IgD-negative memory B cell (primary cell): ENCODE results near the gene MED9. TPM values are rescaled to one million over a fixed set of nuclear protein-coding genes. Genes with fewer than 3 reads are reported as not detected.

ENCODE experiments used
- H3K27ac Mint-ChIP-seq, 3 donors: one replicate each; pipeline ENCODE4 v1.8.0; 2020 to 2022; ENCODE audit warnings: mild to moderate bottlenecking in 3 of 3, mixed read lengths in 3 of 3, moderate library complexity in 1 of 3
- H3K27me3 Mint-ChIP-seq: one replicate; pipeline ENCODE4 v1.8.0; 2021; ENCODE audit warnings: mixed read lengths
- H3K36me3 Mint-ChIP-seq: one replicate; pipeline ENCODE4 v1.8.0; 2020; ENCODE audit warnings: mild to moderate bottlenecking, mixed read lengths
- H3K4me1 Mint-ChIP-seq, 3 donors: one replicate each; pipeline ENCODE4 v1.8.0; 2020 to 2022; ENCODE audit warnings: mixed read lengths in 3 of 3, mild to moderate bottlenecking in 1 of 3
- H3K4me3 Mint-ChIP-seq, 4 donors: one replicate each; pipeline ENCODE4 v1.8.0; 2020 to 2022; ENCODE audit warnings: mild to moderate bottlenecking in 4 of 4, mixed read lengths in 4 of 4, moderate library complexity in 3 of 4
- H3K9me3 Mint-ChIP-seq, 3 donors: one replicate each; pipeline ENCODE4 v1.8.0; 2020 to 2021; ENCODE audit warnings: mixed read lengths in 3 of 3, mild to moderate bottlenecking in 1 of 3
- polyA plus RNA-seq: library from polyadenylated mRNA; unstranded; fragments of 300-500 nt; fragmentation: Illumina TruSeq; gene quantifications from one replicate; pipeline ENCODE4 v1.2.3, GENCODE V29; 2021

MED9 gene
- polyA plus RNA-seq, 1 donor from 2014 or later: 18.1 TPM

GRCh38 chr17:17518014-17518413, 41.2 kb downstream of the MED9 start:
- peaks cover 4% of the 10 kb centered on the region for H3K36me3 Mint-ChIP-seq
- no peak overlapping the region for H3K4me3 Mint-ChIP-seq
- H3K9me3 Mint-ChIP-seq: no peaks in the 10 kb centered on the region
- peaks cover 0 to 4% (median 0%) of the 10 kb centered on the region in 3 donors for H3K4me1 Mint-ChIP-seq
- no peak overlapping the region for H3K27ac Mint-ChIP-seq
- no peaks in the 10 kb centered on the region for H3K27me3 Mint-ChIP-seq

DNA sequence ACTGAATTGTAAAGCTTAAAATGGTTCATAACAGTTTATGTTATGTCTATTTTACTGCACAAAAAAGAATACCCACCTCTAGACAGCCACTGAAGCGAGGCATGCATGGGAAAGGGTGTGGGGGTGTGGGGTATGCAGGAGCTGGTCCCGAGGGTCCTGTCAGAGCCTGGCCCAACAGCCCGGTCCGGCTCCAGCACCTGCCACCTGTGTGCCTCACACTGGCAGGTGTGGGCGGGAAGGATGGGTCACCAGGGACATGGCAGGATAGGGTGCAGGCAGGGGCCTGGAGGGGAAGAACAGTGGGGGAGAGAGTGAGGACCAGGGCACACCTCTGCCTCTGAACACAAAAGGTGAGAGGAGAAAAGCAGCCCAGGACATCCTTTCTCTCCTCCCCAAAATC, 42.2 kb downstream of the MED9 start:
- peaks cover 0 to 4% (median 0%) of the 10 kb centered on the region in 3 donors for H3K4me1 Mint-ChIP-seq
- no peaks in the 10 kb centered on the region for H3K9me3 Mint-ChIP-seq
- no peak overlapping the region for H3K4me3 Mint-ChIP-seq
- H3K27ac Mint-ChIP-seq: no peak overlapping the region
- H3K27me3 Mint-ChIP-seq: no peaks in the 10 kb centered on the region
- H3K36me3 Mint-ChIP-seq: peaks cover 4% of the 10 kb centered on the region

DNA sequence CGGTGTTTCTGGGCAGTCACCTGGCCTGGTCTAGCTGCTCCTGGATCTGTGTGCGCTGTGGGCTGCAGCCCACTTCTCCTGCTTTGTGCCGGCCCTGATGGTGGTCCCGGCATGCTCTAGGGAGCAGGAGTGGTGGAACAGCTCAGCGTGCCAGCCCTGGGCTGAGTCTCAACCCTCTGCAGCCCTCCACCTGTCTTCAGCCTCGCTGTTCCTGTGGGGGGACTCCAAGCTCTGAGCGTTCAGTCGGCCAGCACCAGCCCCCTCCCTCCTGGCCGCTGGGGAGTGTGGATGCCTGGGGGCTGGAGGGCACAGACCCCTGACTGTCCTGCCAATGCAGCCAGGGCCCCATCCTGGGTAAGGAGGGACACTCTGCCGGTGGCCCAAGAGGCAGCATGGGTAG, 43.1 kb downstream of the MED9 start:
- Mint-ChIP-seq H3K9me3 (no peaks in the 10 kb centered on the region), H3K4me1 (peaks cover 0 to 4% (median 0%) of the 10 kb centered on the region in 3 donors), H3K36me3 (peaks cover 4% of the 10 kb centered on the region), H3K4me3 (no peak overlapping the region), H3K27me3 (no peaks in the 10 kb centered on the region), H3K27ac (no peak overlapping the region)

DNA sequence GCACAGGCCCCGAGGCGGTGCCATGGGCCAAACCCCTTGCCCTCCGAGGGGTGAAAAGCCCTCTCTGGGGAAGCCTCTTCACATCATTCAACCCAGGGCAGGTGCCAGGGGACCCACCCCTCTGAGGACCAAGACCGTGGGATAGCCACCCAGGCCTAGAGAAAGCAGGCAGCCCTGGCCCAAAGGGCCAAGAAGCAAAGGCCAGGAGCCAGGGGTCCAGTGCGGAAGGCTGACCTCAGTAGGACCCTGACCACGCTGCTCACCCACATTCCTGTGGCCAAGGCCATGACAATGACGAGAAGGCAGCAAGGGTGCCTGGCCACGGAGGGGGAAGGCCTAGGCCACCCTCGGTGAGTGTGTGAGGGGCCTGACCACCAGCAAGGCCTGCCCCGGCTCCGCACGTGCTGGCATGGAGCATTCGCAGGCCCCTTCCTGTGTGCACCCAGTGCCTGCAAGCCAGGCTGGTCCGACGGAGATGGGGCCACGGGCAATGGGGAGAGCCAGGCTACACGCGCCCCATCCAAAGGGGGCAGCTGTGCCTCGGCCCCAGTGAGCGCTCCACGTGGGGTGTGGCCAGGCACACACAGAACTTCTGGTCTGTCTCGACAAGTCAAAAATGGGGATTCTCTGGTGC, 43.9 kb downstream of the MED9 start:
- Mint-ChIP-seq H3K4me1 (peaks cover 0 to 4% (median 0%) of the 10 kb centered on the region in 3 donors), H3K36me3 (peaks cover 4% of the 10 kb centered on the region), H3K27me3 (no peaks in the 10 kb centered on the region), H3K9me3 (no peaks in the 10 kb centered on the region), H3K27ac (no peak overlapping the region), H3K4me3 (no peak overlapping the region)

DNA sequence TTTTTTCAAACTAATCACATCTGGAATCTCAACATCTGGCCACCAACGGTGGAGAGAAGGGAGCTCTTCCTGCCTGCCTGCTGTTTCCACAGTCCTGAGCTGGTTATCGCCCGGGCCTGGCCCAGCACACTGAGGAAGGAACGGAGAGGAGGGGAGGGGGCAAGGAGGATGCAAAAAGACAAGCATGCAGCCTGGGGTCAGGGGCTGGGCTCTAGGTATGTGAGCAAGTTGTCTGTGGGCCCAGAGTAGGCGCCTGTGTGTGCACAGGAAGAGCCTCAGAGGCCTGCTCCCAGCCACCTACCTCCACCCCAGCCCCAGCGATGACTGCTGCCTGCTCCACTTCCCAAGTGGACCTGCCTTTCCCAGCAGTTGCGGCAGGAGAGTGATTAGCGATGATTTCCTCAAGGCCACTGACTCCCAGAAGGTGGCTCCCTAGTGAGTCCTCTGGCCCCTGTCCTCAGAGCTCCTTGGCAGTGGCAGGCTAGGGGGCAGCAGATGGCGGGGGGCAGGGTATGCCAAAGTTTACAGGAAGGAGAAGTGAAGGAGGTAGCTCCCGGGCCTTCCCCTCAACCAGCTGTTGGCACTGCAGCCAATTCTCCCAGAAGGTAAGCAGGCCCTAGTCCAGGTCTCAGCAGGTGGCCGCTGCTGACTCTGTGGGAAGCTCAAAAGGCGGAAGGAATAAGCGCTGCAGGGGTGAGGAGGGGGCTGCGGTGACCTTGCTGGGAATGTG, 46.4 kb downstream of the MED9 start:
- Mint-ChIP-seq H3K4me1 (peaks cover 0 to 4% (median 0%) of the 10 kb centered on the region in 3 donors), H3K27ac (no peak overlapping the region), H3K27me3 (no peaks in the 10 kb centered on the region), H3K4me3 (no peak overlapping the region), H3K36me3 (peaks cover 2% of the 10 kb centered on the region), H3K9me3 (no peaks in the 10 kb centered on the region)

DNA sequence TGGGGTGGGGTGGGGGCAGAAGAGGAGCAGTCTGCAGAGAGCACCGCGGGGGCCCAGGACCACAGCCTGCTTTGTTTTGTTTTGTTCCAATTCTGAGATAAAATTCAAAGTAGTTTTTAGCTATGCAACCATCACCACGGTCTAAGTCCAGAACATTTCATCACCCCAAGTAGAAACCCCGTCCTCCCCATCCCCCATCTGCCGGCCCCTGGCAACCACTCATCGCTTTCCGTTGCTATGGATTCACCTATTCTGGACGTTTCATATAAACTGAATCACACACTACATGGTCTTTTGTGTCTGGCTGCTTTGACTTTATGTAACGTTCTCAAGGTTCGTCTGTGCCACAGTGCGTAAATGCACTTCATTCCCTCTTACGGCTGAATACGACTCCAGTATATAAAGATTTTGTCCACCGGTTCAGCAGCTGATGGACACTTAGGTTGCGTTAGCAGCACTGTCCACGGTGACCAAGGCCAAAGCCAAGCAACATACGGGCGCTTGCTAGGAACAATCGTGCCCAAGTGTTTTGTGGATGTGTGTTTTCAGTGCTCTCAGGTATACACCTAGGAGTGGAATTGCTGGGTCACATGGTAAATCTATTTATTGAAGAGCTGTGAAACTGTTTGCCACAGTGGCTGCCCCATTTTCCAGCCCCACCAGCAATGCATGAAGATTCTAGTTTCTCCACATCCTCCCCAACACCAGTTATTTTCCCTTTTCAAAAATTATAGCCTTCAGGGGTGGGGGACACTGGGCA, 47.1 kb downstream of the MED9 start:
- peaks cover 0 to 4% (median 0%) of the 10 kb centered on the region in 3 donors for H3K4me1 Mint-ChIP-seq
- H3K4me3 Mint-ChIP-seq: peak overlapping the region in 1 of 4 donors; percentile 7
- no peaks in the 10 kb centered on the region for H3K9me3 Mint-ChIP-seq
- H3K36me3 Mint-ChIP-seq: peaks cover 2% of the 10 kb centered on the region
- no peaks in the 10 kb centered on the region for H3K27me3 Mint-ChIP-seq
- peak overlapping the region in 1 of 3 donors; percentile 46 for H3K27ac Mint-ChIP-seq

DNA sequence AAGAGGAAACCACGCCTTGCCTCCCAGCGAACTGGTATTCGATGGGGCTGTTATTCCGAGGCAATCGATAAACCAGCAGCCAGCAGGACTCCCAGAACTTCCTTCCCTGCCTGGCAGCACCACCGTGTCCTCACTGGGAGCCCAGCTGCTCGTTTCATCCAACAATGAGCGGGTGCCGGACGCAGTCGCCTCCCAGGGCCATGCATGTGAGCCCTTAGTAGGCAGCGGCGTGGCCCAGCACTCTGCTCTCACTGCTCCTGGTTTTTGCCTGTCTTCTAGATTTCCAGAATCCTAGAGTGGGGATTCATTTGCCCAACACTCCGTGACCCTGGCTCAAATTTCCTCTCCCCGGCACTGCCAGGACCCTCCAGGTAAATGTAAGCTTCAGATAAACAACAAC, 48.5 kb downstream of the MED9 start:
- Mint-ChIP-seq H3K36me3 (peaks cover under 1% of the 10 kb centered on the region), H3K9me3 (no peaks in the 10 kb centered on the region), H3K27me3 (no peaks in the 10 kb centered on the region), H3K27ac (peak overlapping the region in 1 of 3 donors; percentile 83), H3K4me3 (no peak overlapping the region), H3K4me1 (peaks cover 0 to 2% (median 0%) of the 10 kb centered on the region in 3 donors)

DNA sequence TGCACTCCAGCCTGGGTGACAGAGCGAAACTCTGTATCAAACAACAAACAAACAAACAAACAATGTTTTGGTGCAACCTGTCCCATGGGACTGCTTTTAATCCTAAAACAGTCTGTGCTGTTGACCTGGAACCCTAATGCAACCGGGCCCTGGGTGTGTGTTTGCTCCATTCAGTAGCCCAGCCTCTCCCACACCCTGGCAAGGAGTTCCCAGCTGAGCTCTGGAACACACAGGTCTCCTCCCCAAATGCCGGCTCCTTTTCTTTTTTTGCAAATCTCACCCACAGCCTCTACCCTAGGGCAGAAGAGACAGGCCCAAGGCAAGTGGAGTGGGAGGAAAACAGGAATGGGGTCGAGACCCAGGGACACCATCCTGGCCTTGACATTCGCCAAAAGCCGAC, 49.2 kb downstream of the MED9 start:
- Mint-ChIP-seq H3K36me3 (no peaks in the 10 kb centered on the region), H3K4me1 (peaks cover 0 to 2% (median 0%) of the 10 kb centered on the region in 3 donors), H3K27me3 (no peaks in the 10 kb centered on the region), H3K27ac (no peak overlapping the region), H3K9me3 (no peaks in the 10 kb centered on the region), H3K4me3 (no peak overlapping the region)

DNA sequence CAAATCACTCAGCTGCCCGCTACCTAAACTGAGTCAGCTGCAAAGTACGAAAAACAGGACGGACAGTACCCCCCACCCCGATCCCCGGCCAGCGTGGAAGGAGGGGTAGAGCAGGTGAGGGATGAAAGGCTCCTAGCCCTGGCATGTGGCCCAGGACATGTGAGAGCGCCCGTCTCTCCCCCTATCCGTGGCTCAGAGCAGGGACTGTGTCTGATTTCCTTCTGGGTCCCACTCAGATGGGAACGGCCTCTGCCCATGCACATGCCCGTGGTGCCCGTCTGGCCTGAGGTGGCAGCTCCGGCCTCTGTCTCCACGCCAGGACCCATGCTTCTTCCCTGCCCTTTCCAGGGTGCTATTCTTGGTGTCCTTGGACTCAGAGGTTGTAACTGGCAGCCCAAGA, 49.6 kb downstream of the MED9 start:
- Mint-ChIP-seq H3K4me3 (no peak overlapping the region), H3K4me1 (peaks cover 0 to 2% (median 0%) of the 10 kb centered on the region in 3 donors), H3K27me3 (no peaks in the 10 kb centered on the region), H3K9me3 (no peaks in the 10 kb centered on the region), H3K27ac (no peak overlapping the region), H3K36me3 (no peaks in the 10 kb centered on the region)

- Mint-ChIP-seq H3K27me3 (no peaks in the 10 kb centered on the region), H3K36me3 (no peaks in the 10 kb centered on the region), H3K27ac (peak overlapping the region in 1 of 3 donors; percentile 43), H3K4me1 (no peaks in the 10 kb centered on the region), H3K4me3 (no peak overlapping the region), H3K9me3 (no peaks in the 10 kb centered on the region)
Observed at GRCh38 chr17:17527534-17527933, 50.7 kb downstream of the MED9 start.

DNA sequence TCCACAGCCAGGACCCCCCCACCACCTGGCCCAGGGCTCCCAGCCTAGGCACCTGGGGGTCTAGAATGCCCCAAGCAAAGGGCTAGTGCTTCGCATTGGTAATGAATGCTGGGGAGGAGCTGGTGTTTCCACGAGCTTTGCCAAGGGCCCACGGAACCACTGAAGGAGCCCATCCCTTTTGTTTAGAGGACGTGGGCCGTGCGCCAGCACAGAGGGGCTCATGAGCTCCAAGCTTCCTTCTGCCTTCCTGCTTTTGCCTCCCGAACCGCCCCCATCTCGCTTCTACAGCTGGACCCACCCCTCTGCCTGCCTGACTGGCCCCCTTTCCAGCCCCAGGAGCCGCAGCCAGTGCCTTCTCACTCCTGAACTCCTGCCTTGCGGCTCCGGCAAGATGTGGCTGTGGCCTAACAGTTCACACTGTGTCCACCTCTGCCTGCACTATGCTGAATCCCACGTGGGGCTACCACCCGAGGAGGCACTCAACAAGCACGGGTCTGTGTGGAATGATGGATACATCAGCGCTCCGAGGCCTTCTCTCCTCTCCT, 51.2 kb downstream of the MED9 start:
- Mint-ChIP-seq H3K27ac (no peak overlapping the region), H3K4me3 (no peak overlapping the region), H3K9me3 (no peaks in the 10 kb centered on the region), H3K27me3 (no peaks in the 10 kb centered on the region), H3K4me1 (peaks cover 0 to 2% (median 0%) of the 10 kb centered on the region in 3 donors), H3K36me3 (no peaks in the 10 kb centered on the region)

DNA sequence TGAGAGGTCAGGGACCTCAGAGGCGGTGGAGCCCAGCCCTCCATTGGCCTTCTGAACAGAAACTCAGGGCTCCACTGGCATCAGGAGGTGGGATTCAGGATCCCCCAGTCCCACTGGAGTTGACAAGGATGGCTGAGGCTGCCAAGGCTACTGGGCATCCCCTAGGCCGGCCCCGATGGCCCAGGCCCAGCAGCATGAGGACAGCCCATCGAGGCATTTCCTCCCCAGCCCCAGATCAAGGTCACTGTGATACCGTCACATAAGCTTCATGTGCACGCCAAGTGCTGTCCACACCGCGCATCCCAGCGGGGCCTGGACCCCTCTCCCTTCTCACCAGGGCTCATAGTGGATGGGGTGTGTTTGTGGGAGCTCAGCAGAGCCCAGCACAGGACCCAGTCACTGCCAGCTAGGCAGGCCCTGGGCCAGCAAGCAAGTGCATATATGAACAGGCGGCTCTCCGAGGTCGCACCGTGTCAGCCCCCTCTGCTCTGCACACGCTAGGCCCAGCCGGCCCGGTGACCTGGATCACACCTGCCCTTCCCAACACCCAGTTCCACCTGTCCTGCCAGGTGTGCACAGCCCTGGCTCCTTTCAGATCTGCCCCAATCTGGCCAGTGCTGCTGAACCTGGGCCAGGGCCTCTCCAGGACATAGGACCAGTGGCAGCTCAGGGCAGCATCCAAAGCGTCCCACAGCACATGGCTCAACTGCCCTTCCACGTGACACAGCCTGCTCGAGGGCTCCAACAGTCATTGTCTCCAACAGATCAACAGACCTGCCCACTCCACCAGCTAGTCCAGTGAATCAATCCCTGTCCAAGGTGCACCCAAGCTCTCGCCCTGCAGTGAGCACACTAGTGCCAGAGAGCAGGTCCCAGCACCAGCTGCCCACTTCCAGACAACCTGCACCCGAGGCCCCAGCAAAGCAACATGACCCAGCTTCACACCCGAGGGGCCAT, 52.2 kb downstream of the MED9 start:
- Mint-ChIP-seq H3K36me3 (no peaks in the 10 kb centered on the region), H3K9me3 (no peaks in the 10 kb centered on the region), H3K27ac (no peak overlapping the region), H3K4me3 (no peak overlapping the region), H3K27me3 (no peaks in the 10 kb centered on the region), H3K4me1 (peaks cover 0 to 2% (median 0%) of the 10 kb centered on the region in 3 donors)

DNA sequence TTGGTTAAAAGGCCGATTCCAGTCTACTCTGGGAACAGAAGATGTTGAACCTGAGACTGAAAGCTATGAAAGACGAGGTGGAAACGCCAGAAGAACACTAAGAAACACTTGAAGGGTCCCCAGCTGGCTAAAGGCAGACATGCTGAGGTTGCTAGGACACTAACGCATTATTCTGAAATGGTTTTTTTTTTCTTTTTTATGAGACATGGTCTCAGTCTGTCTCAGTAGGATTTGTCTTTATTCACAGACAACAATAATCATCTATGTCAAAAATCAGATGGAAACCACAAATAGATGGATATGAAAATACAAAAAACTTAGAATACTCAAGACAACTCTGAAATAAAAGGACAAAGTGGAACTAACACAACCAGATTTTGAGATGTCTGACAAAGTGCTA, 54.4 kb downstream of the MED9 start:
- Mint-ChIP-seq H3K27ac (no peak overlapping the region), H3K4me1 (peaks cover 0 to 2% (median 0%) of the 10 kb centered on the region in 3 donors), H3K36me3 (no peaks in the 10 kb centered on the region), H3K4me3 (no peak overlapping the region), H3K27me3 (no peaks in the 10 kb centered on the region), H3K9me3 (no peaks in the 10 kb centered on the region)

DNA sequence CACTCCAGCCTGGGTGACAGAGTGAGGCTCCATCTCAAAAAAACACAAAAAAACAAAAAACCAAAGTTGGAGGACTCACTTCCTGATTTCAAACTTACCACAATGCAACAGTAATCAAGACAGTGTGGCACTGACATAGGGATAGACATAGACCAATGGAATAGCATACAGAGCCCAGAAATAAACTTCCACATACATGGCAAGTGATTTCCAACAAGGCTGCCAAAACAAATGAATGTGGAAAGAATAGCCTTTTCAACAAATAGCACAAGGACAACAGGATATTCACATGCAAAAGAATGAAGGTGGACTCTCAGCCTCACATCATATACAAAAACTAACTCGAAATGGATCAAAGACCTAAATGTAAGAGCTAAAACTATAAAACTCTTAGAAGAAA, 56.2 kb downstream of the MED9 start:
- Mint-ChIP-seq H3K27me3 (peaks cover 1% of the 10 kb centered on the region), H3K27ac (no peak overlapping the region), H3K4me3 (no peak overlapping the region), H3K36me3 (no peaks in the 10 kb centered on the region), H3K9me3 (no peaks in the 10 kb centered on the region), H3K4me1 (peaks cover 0 to 2% (median 0%) of the 10 kb centered on the region in 3 donors)
